ENCODE results near the gene TIGD2.
A peak's percentile ranks its signal among the peaks of the same experiment; 100 is the strongest.

The TIGD2 gene

DNA sequence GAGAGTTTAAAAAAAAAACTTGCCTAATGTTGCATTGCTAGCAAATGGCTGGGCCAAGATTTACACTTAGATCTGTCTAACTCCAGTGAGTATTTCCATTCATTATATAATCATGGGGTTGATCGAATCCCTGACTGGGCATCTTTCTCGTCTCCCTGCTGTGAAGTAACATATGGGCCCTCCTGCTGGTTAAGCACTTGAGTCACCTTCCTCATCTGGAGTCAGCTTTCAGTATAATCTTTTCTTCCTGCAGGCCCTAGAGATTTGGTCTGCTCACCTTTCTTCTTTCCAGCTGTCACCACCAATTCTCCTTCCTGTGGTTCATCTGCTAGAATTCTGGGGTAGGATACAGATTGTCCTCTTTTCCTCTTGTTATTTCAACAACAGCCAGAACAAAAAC is 41.6 kb downstream of the TIGD2 start:
- TF ChIP-seq, protein P1, sequence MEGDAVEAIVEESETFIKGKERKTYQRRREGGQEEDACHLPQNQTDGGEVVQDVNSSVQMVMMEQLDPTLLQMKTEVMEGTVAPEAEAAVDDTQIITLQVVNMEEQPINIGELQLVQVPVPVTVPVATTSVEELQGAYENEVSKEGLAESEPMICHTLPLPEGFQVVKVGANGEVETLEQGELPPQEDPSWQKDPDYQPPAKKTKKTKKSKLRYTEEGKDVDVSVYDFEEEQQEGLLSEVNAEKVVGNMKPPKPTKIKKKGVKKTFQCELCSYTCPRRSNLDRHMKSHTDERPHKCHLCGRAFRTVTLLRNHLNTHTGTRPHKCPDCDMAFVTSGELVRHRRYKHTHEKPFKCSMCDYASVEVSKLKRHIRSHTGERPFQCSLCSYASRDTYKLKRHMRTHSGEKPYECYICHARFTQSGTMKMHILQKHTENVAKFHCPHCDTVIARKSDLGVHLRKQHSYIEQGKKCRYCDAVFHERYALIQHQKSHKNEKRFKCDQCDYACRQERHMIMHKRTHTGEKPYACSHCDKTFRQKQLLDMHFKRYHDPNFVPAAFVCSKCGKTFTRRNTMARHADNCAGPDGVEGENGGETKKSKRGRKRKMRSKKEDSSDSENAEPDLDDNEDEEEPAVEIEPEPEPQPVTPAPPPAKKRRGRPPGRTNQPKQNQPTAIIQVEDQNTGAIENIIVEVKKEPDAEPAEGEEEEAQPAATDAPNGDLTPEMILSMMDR (IDR thresholded peaks at IDR 0.05; ENCODE audit: insufficient read depth, low read length, missing control alignments): no peak
- ChIA-PET POLR2A (no interaction called here), CTCF (no interaction called here)
- DNase-seq (ENCODE audit: low read depth, low spot score): no peak
- no peak overlapping the region for H3K4me3 ChIP-seq (ENCODE audit: low read depth, low read length)

DNA sequence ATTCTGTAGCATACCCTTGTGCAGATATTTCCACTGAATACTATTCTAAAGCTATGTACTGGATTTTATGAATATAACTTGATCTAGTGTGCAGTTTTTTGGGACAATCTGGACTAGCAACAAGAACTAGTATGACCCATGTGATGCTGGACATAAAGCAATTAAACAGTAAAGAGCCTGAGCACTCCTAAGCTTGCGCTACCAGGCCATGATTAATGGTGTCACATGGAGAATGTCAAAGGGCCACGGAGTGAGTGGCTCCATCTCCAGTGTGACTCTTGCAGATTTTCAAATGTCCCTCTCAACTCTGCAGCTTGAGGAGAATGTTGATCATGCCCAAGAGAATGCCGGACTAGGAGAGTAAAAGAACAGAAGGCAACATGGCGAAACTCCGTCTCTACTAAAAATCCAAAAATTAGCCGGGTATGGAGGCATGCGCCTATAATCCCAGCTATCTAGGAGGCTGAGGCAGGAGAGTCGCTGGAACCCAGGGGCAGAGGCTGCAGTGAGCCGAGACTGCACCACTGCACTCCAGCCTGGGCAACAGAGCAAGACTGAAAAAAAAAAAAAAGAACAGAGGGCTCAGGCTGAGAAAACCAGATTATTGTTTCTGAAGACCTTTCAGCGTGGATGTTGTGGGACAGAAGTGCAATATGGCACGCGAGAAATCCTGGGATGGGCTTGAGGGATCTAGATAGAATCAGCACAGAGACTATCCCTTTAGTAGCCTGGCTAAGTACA is 45.0 kb downstream of the TIGD2 start:
- H3K4me3 ChIP-seq (ENCODE audit: low read depth, low read length): no peak overlapping the region
- TF ChIP-seq, protein P1 (IDR thresholded peaks at IDR 0.05; ENCODE audit: insufficient read depth, low read length, missing control alignments): no peak
- ChIA-PET POLR2A (no interaction called here), CTCF (interaction anchor here (1.2 kb wide), 2 partner anchors 15 to 70 kb away, joined by 6 read pairs; no protein-coding TSS in a partner anchor)
- DNase-seq (ENCODE audit: low read depth, low spot score): no peak

DNA sequence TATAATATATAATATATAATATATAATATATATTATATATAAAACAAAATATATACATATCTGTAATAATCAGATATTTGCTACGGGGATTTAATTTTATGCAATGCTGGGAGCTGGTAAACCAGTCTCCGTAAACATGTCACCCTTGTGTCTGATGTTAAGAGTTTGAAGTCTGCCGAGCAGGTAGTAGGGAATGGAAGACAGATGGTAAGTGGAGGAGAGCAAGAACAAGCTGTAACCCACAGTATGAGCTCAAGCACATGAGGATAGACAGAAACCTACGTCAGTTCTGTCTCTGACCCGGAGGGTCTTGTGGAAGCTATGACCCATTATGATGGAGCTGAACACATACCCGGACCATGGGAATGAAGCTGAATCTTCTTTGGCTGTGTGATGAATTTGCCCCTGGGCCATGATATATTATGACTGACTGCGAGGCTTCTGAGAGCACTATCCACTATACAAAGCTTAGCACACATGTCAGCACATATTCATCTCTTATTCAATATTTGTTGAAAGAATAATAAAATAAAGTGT is 46.2 kb downstream of the TIGD2 start:
- POLR2A ChIA-PET: no interaction called here
- CTCF ChIA-PET: interaction anchor here (0.7 to 1.8 kb wide), 8 partner anchors 15 to 712 kb away, joined by 3 to 9 read pairs (median 4); no protein-coding TSS in a partner anchor
- no peak for DNase-seq (ENCODE audit: low read depth, low spot score)
- TF ChIP-seq, protein P1 (IDR thresholded peaks at IDR 0.05; ENCODE audit: insufficient read depth, low read length, missing control alignments): no peak
- H3K4me3 ChIP-seq (ENCODE audit: low read depth, low read length): no peak overlapping the region

DNA sequence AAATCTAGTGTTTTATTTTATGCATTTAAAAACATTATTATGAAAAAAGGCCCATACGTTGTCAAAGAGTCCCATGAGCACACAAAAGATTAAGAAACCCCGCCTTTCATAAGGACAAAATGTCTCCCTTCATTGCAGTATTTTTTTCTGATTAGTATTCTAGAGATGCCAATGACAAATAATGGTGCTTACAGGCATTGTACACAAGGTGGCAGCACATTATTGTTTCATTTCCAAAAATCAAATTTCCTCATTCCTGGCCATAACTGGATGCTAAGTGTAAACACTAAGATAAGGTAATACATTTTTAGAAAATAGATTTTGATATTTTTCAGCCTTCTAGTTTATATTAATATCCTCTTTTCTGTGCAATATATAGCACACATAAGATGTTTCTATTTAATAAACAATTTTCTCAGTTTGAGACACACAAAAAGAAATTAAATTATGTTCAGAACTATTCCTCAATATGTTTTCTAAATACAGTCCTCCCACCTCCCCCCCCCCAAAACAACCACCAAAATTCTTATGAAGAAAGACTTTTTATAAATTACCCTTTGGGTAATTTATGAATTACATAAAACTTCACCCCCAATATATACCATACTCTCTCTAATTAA is 47.7 kb downstream of the TIGD2 start:
- no peak overlapping the region for H3K4me3 ChIP-seq (ENCODE audit: low read depth, low read length)
- CTCF ChIA-PET: interaction anchor here (1.2 to 2.1 kb wide), 8 partner anchors 9 to 710 kb away, joined by 3 to 13 read pairs (median 4); no protein-coding TSS in a partner anchor
- TF ChIP-seq, protein P1 (IDR thresholded peaks at IDR 0.05; ENCODE audit: insufficient read depth, low read length, missing control alignments): peak; percentile 62
- POLR2A ChIA-PET: no interaction called here
- no peak for DNase-seq (ENCODE audit: low read depth, low spot score)

DNA sequence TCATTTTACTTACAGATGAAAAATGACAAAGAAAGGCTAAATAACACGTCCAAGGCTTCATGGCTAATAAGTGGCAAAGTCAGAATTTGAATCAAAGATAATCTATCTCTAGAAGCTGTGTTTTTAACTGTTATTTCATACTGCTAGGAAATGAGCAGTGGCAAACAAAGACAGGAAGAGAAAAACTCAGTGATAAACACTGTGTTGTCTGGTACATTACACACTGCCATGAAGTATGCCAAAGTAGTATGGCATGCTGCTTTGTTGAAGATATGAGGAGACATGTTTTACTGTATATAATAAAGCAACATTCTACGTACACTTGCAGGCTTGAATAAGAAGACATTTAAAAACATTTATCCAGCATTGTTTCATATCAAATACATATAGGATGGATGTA is 49.5 kb downstream of the TIGD2 start:
- no peak overlapping the region for H3K4me3 ChIP-seq (ENCODE audit: low read depth, low read length)
- ChIA-PET CTCF (interaction anchor here (2.1 kb wide), 1 partner anchor 11 kb away, joined by 4 read pairs; no protein-coding TSS in a partner anchor), POLR2A (no interaction called here)
- DNase-seq (ENCODE audit: low read depth, low spot score): no peak
- TF ChIP-seq, protein P1 (IDR thresholded peaks at IDR 0.05; ENCODE audit: insufficient read depth, low read length, missing control alignments): no peak

DNA sequence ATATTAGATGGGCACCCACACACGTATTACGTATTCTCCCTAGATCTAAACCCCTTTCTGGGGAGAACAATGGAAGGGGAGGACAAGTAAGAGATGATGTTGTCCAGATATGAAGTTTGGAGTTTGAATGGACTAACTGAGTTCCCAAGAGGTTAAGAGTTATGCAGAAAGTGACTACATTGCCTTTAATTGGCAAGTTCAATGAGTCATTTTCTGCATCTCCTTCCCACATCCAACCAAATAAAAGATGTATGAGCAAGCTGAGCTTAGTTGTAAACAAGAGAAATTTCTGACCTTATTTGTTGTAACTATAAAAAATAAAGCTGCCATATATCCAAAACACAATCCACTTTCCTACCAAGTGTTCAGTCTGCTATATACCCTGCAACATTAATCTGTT is 50.5 kb downstream of the TIGD2 start:
- H3K4me3 ChIP-seq (ENCODE audit: low read depth, low read length): no peak overlapping the region
- CTCF ChIA-PET: interaction anchor here (1.9 kb wide), 1 partner anchor 273 kb away, joined by 5 read pairs; no protein-coding TSS in a partner anchor
- DNase-seq (ENCODE audit: low read depth, low spot score): no peak
- TF ChIP-seq, protein P1 (IDR thresholded peaks at IDR 0.05; ENCODE audit: insufficient read depth, low read length, missing control alignments): no peak
- POLR2A ChIA-PET: no interaction called here

All from AG04449 (cell line).